Astrocyte of the spinal cord (primary cell): Measurements from ENCODE around the gene ERICH6B.

Experiments used
- DNase-seq: peaks from one replicate; pipeline ENCODE4 v3.0.0; 2011; ENCODE audit warnings: low read depth, low spot score
- H3K4me3 ChIP-seq: 2 replicates; pipeline ENCODE4 v1.5.1; 2011; ENCODE audit warnings: low read depth, mild to moderate bottlenecking, low read length, moderate library complexity
- CTCF ChIP-seq: IDR thresholded peaks from 2 replicates; pipeline ENCODE4 v1.5.1; 2012; ENCODE audit warnings: low read depth, mild to moderate bottlenecking, low read length, inconsistent platforms
- in situ Hi-C: cut with HindIII; loops from 2 replicates; pipeline ENCODE4 v1.10.0; 2017; ENCODE audit warnings: low sequenced_read_pairs

The ERICH6B gene

GRCh38 chr13:45542878-45543277 lies 72.7 kb downstream of the ERICH6B start:
- DNase-seq: no peak
- no peak for TF ChIP-seq CTCF
- H3K4me3 ChIP-seq: no peak overlapping the region
- in situ Hi-C loops: no loop called here

GRCh38 chr13:45542391-45542790 lies 73.1 kb downstream of the ERICH6B start:
- in situ Hi-C loops: no loop called here
- no peak overlapping the region for H3K4me3 ChIP-seq
- DNase-seq: no peak
- TF ChIP-seq CTCF: no peak

- no peak for TF ChIP-seq CTCF
- no peak for DNase-seq
- no peak overlapping the region for H3K4me3 ChIP-seq
- in situ Hi-C loops: no loop called here
Observed at GRCh38 chr13:45541806-45542205, 73.7 kb downstream of the ERICH6B start.

- H3K4me3 ChIP-seq: no peak overlapping the region
- no peak for DNase-seq
- TF ChIP-seq CTCF: no peak
- in situ Hi-C loops: no loop called here
Observed at GRCh38 chr13:45540864-45541263, 74.7 kb downstream of the ERICH6B start.

- no peak for TF ChIP-seq CTCF
- no peak for DNase-seq
- in situ Hi-C loops: no loop called here
- H3K4me3 ChIP-seq: no peak overlapping the region
Observed at GRCh38 chr13:45540195-45540594, 75.3 kb downstream of the ERICH6B start.

GRCh38 chr13:45538382-45538781 lies 77.2 kb downstream of the ERICH6B start:
- no peak for DNase-seq
- H3K4me3 ChIP-seq: no peak overlapping the region
- in situ Hi-C loops: no loop called here
- TF ChIP-seq CTCF: no peak

GRCh38 chr13:45537516-45537915 lies 78.0 kb downstream of the ERICH6B start:
- in situ Hi-C loops: no loop called here
- no peak overlapping the region for H3K4me3 ChIP-seq
- no peak for TF ChIP-seq CTCF
- DNase-seq: no peak
